ENCODE measurements around the gene EIF3I.

EIF3I gene

GRCh38 chr1:32263744-32264143 lies 41.5 kb downstream of the EIF3I start:
- Mint-ChIP-seq H3K9me3 (peaks cover 5% of the 10 kb centered on the region), H3K4me3 (peak overlapping the region; percentile 12), H3K4me1 (peaks cover 58% of the 10 kb centered on the region), H3K27me3 (no peaks in the 10 kb centered on the region), H3K36me3 (peaks cover 8% of the 10 kb centered on the region), H3K27ac (peak overlapping the region; percentile 30)

- Mint-ChIP-seq H3K36me3 (peaks cover 4% of the 10 kb centered on the region), H3K4me3 (peak overlapping the region; percentile 66), H3K27me3 (no peaks in the 10 kb centered on the region), H3K4me1 (peaks cover 50% of the 10 kb centered on the region), H3K27ac (peak overlapping the region; percentile 86), H3K9me3 (peaks cover 5% of the 10 kb centered on the region)
Observed at GRCh38 chr1:32265846-32266245, 43.6 kb downstream of the EIF3I start.

- Mint-ChIP-seq H3K36me3 (peaks cover 4% of the 10 kb centered on the region), H3K27ac (peak overlapping the region; percentile 100), H3K4me1 (peaks cover 60% of the 10 kb centered on the region), H3K4me3 (peak overlapping the region; percentile 77), H3K9me3 (peaks cover 5% of the 10 kb centered on the region), H3K27me3 (no peaks in the 10 kb centered on the region)
Observed at GRCh38 chr1:32266921-32267591, 44.8 kb downstream of the EIF3I start.

- no peak overlapping the region for H3K4me3 Mint-ChIP-seq
- peaks cover 4% of the 10 kb centered on the region for H3K36me3 Mint-ChIP-seq
- H3K9me3 Mint-ChIP-seq, result peaks cover 5% of the 10 kb centered on the region
- peak overlapping the region; percentile 87 for H3K27ac Mint-ChIP-seq
- no peaks in the 10 kb centered on the region for H3K27me3 Mint-ChIP-seq
- peaks cover 69% of the 10 kb centered on the region for H3K4me1 Mint-ChIP-seq
Observed at GRCh38 chr1:32269744-32270143, 47.5 kb downstream of the EIF3I start.

- Mint-ChIP-seq H3K27me3 (no peaks in the 10 kb centered on the region), H3K4me1 (peaks cover 70% of the 10 kb centered on the region), H3K9me3 (no peaks in the 10 kb centered on the region), H3K27ac (peak overlapping the region; percentile 98), H3K36me3 (peaks cover 6% of the 10 kb centered on the region), H3K4me3 (peak overlapping the region; percentile 86)
Observed at GRCh38 chr1:32272557-32273390, 50.6 kb downstream of the EIF3I start.

- Mint-ChIP-seq H3K9me3 (no peaks in the 10 kb centered on the region), H3K4me3 (peak overlapping the region; percentile 86), H3K4me1 (peaks cover 76% of the 10 kb centered on the region), H3K36me3 (peaks cover 6% of the 10 kb centered on the region), H3K27ac (peak overlapping the region; percentile 98), H3K27me3 (no peaks in the 10 kb centered on the region)
Observed at GRCh38 chr1:32273391-32274208, 51.4 kb downstream of the EIF3I start.

GRCh38 chr1:32274646-32275340 lies 52.6 kb downstream of the EIF3I start:
- Mint-ChIP-seq H3K4me1 (peaks cover 78% of the 10 kb centered on the region), H3K27ac (peak overlapping the region; percentile 98), H3K36me3 (peaks cover 11% of the 10 kb centered on the region), H3K9me3 (no peaks in the 10 kb centered on the region), H3K4me3 (peak overlapping the region; percentile 86), H3K27me3 (no peaks in the 10 kb centered on the region)

GRCh38 chr1:32275424-32275823 lies 53.2 kb downstream of the EIF3I start:
- Mint-ChIP-seq H3K4me1 (peaks cover 74% of the 10 kb centered on the region), H3K27ac (peak overlapping the region; percentile 98), H3K9me3 (no peaks in the 10 kb centered on the region), H3K27me3 (no peaks in the 10 kb centered on the region), H3K4me3 (peak overlapping the region; percentile 86), H3K36me3 (peaks cover 11% of the 10 kb centered on the region)

- no peak overlapping the region for H3K4me3 Mint-ChIP-seq
- H3K36me3 Mint-ChIP-seq, result peaks cover 11% of the 10 kb centered on the region
- H3K27me3 Mint-ChIP-seq, result no peaks in the 10 kb centered on the region
- no peaks in the 10 kb centered on the region for H3K9me3 Mint-ChIP-seq
- H3K4me1 Mint-ChIP-seq, result peaks cover 72% of the 10 kb centered on the region
- H3K27ac Mint-ChIP-seq, result peak overlapping the region; percentile 74
Observed at GRCh38 chr1:32276032-32276782, 54.0 kb downstream of the EIF3I start.
